BE2C (cell line): Measurements from ENCODE around the gene ALPK3.
A peak's percentile ranks its signal among the peaks of the same experiment; 100 is the strongest.
"Not testable (repeated sequence)": the region's sequence is repeated elsewhere in the genome, so short reads cannot be mapped to it uniquely, and the experiment has no call there.

Source experiments
- DNase-seq: peaks from one replicate; pipeline ENCODE4 v3.0.0-alpha.2; 2020
- H3K27me3 ChIP-seq: fragments of 250-450 bp; sonication (Bioruptor Pico); 2 replicates; pipeline ENCODE4 v1.5.1; 2020; ENCODE audit warnings: mild to moderate bottlenecking
- H3K36me3 ChIP-seq: fragments of 250-450 bp; sonication (Bioruptor Pico); 2 replicates; pipeline ENCODE4 v1.5.1; 2020; ENCODE audit warnings: mild to moderate bottlenecking
- H3K4me1 ChIP-seq: fragments of 250-450 bp; sonication (Bioruptor Pico); 2 replicates; pipeline ENCODE4 v1.5.1; 2020
- H3K4me3 ChIP-seq: 2 replicates; pipeline ENCODE4 v1.5.1; 2011; ENCODE audit warnings: low read depth, low read length
- H3K9me3 ChIP-seq: fragments of 250-450 bp; sonication (Bioruptor Pico); 2 replicates; pipeline ENCODE4 v1.5.1; 2020
- CTCF ChIP-seq: IDR thresholded peaks from 2 replicates; pipeline ENCODE4 v1.5.1; 2012; ENCODE audit warnings: mild to moderate bottlenecking, low read depth, low read length

Gene ALPK3

GRCh38 chr15:84839714-84840113 lies 22.6 kb downstream of the ALPK3 start:
- Histone ChIP-seq H3K4me3 (no peak overlapping the region), H3K9me3 (no peaks in the 10 kb centered on the region), H3K27me3 (no peaks in the 10 kb centered on the region), H3K36me3 (no peaks in the 10 kb centered on the region), H3K4me1 (no peaks in the 10 kb centered on the region)
- no peak for TF ChIP-seq CTCF
- no peak for DNase-seq

- H3K9me3 ChIP-seq = no peaks in the 10 kb centered on the region
- H3K4me3 ChIP-seq = no peak overlapping the region
- no peaks in the 10 kb centered on the region for H3K4me1 ChIP-seq
- no peaks in the 10 kb centered on the region for H3K27me3 ChIP-seq
- no peak for TF ChIP-seq CTCF
- no peaks in the 10 kb centered on the region for H3K36me3 ChIP-seq
- DNase-seq = no peak
Measured at GRCh38 chr15:84840255-84840654, 23.1 kb downstream of the ALPK3 start.

GRCh38 chr15:84840741-84841429 lies 23.7 kb downstream of the ALPK3 start:
- Histone ChIP-seq H3K4me3 (no peak overlapping the region), H3K27me3 (no peaks in the 10 kb centered on the region), H3K9me3 (no peaks in the 10 kb centered on the region), H3K36me3 (no peaks in the 10 kb centered on the region), H3K4me1 (no peaks in the 10 kb centered on the region)
- TF ChIP-seq CTCF = no peak
- DNase-seq = no peak

- Histone ChIP-seq H3K36me3 (no peaks in the 10 kb centered on the region), H3K9me3 (no peaks in the 10 kb centered on the region), H3K27me3 (no peaks in the 10 kb centered on the region), H3K4me3 (no peak overlapping the region), H3K4me1 (no peaks in the 10 kb centered on the region)
- no peak for TF ChIP-seq CTCF
- DNase-seq = no peak
Measured at GRCh38 chr15:84842781-84843180, 25.6 kb downstream of the ALPK3 start.

GRCh38 chr15:84844964-84845363 lies 27.8 kb downstream of the ALPK3 start:
- H3K4me3 ChIP-seq = no peak overlapping the region
- DNase-seq = no peak
- H3K36me3 ChIP-seq = no peaks in the 10 kb centered on the region
- H3K27me3 ChIP-seq = no peaks in the 10 kb centered on the region
- no peaks in the 10 kb centered on the region for H3K4me1 ChIP-seq
- TF ChIP-seq CTCF = no peak
- no peaks in the 10 kb centered on the region for H3K9me3 ChIP-seq

GRCh38 chr15:84845631-84846030 lies 28.5 kb downstream of the ALPK3 start:
- TF ChIP-seq CTCF = peak; percentile 74
- not testable (repeated sequence) for H3K9me3 ChIP-seq, H3K36me3 ChIP-seq, H3K4me3 ChIP-seq, H3K4me1 ChIP-seq, H3K27me3 ChIP-seq
- peak; percentile 82 for DNase-seq
